Body of pancreas (tissue), 4 donors: ENCODE results near the gene FHL2. TPM values are rescaled to one million over a fixed set of nuclear protein-coding genes. Genes with fewer than 3 reads are reported as not detected.

Source experiments
- ATAC-seq: fragments of 150-250 bp; one replicate; pipeline ENCODE4 v1.9.1; 2016
- DNase-seq, 4 donors: peaks; one replicate each; pipeline ENCODE4 v3.0.0-alpha.2; 2019
- H3K27ac ChIP-seq, 4 donors: fragments of 200-600 bp; sonication (generic); 1 replicate in 3 of 4; 2 replicates in 1 of 4; pipeline versions ENCODE4 v1.5.1 to v1.6.1; 2016 to 2019; ENCODE audit warnings: mild to moderate bottlenecking in 1 of 4, mixed read lengths in 1 of 4, moderate library complexity in 1 of 4
- H3K27me3 ChIP-seq, 2 donors: fragments of 200-600 bp; sonication (generic); one replicate each; pipeline ENCODE4 v1.6.0; 2016; ENCODE audit warnings: mild to moderate bottlenecking in 1 of 2
- H3K36me3 ChIP-seq, 2 donors: fragments of 200-600 bp; sonication (generic); replicated peaks in 1 of 2; 2 replicates each; pipeline ENCODE4 v1.5.1; 2016; ENCODE audit warnings: low read depth in 2 of 2; ENCODE audit not compliant: insufficient read depth in 1 of 2
- H3K4me1 ChIP-seq: fragments of 200-600 bp; sonication (generic); one replicate; pipeline ENCODE4 v1.6.0; 2016
- H3K4me3 ChIP-seq, 2 donors: fragments of 200-600 bp; sonication (generic); 1 replicate in 1 of 2; 2 replicates in 1 of 2; pipeline ENCODE4 v1.5.1; 2016 to 2019
- H3K9me3 ChIP-seq, 3 donors: fragments of 200-600 bp; sonication (generic); 1 replicate in 2 of 3; 2 replicates in 1 of 3; pipeline ENCODE4 v1.5.1; 2016
- POLR2A ChIP-seq, 3 donors: fragments of 450-650 bp; IDR thresholded peaks; one replicate each; pipeline ENCODE4 v1.6.1; 2016; ENCODE audit warnings: antibody characterized with exemption in 3 of 3, mild to moderate bottlenecking in 2 of 3
- WGBS, 2 donors: methylation state at CpG; one replicate each; pipeline ENCODE4 v1.1.5; 2017; 5-methylcytosine and 5-hydroxymethylcytosine counted together
- intact Hi-C: fragments of 100-400 bp; cut with DNase I; formaldehyde crosslinking; loops from one replicate; pipeline ENCODE4 v1.15.1; 2023
- total RNA-seq, 2 donors: library from RNA; depleted of rRNA; stranded (reverse); fragments of >200 nt; gene quantifications; one replicate each; pipeline ENCODE4 v1.1.0, GENCODE V29; 2016
- TF ChIP-seq, protein P1 (sequence below), 7 experiments: fragments of 450-650 bp in 4 of 7; fragments of 200-600 bp in 3 of 7; sonication (generic) in 3 of 7; IDR thresholded peaks; one replicate each; pipeline ENCODE4 v1.5.1; 2016 to 2019; ENCODE audit warnings: antibody characterized with exemption in 7 of 7

Gene FHL2
- total RNA-seq, 2 donors from 2014 or later = 3.6 to 21.8 TPM

DNA sequence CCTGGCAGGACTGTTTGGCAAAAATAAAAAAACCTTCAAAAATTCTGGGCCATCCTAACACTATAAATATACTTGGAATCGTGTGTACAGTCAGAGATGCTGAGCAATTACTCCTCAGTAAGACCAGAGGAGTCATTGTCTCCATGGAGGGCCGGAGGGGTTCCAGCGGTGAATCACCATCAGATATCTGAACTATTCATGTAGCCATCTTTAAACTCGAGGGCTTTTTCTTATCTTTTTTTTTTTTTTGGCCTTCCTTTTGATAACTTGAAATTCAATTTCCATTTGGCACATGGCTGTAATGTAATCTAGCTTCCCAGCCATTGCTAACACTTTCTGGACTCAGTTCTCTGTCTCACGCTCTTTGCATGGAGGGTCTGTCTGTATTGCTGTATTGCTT is 7.4 kb upstream of the FHL2 start:
- no peaks in the 10 kb centered on the region for H3K36me3 ChIP-seq
- DNase-seq (no peak), ATAC-seq (no peak)
- H3K4me3 ChIP-seq = no peak overlapping the region
- H3K4me1 ChIP-seq = no peaks in the 10 kb centered on the region
- intact Hi-C loops = no loop called here
- 69% methylated on average over 5 of the region's 5 CpGs for WGBS, 2 donors
- H3K9me3 ChIP-seq = no peaks in the 10 kb centered on the region
- TF ChIP-seq, protein P1, sequence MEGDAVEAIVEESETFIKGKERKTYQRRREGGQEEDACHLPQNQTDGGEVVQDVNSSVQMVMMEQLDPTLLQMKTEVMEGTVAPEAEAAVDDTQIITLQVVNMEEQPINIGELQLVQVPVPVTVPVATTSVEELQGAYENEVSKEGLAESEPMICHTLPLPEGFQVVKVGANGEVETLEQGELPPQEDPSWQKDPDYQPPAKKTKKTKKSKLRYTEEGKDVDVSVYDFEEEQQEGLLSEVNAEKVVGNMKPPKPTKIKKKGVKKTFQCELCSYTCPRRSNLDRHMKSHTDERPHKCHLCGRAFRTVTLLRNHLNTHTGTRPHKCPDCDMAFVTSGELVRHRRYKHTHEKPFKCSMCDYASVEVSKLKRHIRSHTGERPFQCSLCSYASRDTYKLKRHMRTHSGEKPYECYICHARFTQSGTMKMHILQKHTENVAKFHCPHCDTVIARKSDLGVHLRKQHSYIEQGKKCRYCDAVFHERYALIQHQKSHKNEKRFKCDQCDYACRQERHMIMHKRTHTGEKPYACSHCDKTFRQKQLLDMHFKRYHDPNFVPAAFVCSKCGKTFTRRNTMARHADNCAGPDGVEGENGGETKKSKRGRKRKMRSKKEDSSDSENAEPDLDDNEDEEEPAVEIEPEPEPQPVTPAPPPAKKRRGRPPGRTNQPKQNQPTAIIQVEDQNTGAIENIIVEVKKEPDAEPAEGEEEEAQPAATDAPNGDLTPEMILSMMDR (IDR thresholded peaks at IDR 0.05) = no peak
- TF ChIP-seq POLR2A (IDR thresholded peaks at IDR 0.05) = no peak
- H3K27ac ChIP-seq = no peak overlapping the region
- no peaks in the 10 kb centered on the region for H3K27me3 ChIP-seq

DNA sequence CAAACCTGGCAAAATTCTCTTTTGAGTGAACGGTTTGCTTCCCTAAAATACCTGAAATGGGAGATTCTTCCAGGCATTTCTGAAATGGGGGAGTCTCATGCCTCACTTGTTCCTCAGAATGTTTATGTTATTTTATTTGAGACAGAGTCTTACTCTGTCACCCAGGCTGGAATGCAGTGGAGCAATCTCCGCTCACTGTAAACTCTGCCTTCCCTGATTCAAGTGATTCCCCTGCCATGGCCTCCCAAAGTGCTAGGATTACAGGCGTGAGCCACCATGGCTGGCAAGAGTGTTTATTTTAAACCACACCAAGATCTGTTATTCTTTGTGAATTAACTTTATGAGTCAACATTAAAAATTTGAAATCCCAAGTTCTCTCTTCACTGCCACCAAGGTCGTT is 6.4 kb upstream of the FHL2 start:
- TF ChIP-seq, protein P1 (IDR thresholded peaks at IDR 0.05) = no peak
- no peak for TF ChIP-seq POLR2A (IDR thresholded peaks at IDR 0.05)
- Histone ChIP-seq H3K4me1 (no peaks in the 10 kb centered on the region), H3K27ac (no peak overlapping the region), H3K27me3 (no peaks in the 10 kb centered on the region), H3K36me3 (no peaks in the 10 kb centered on the region), H3K4me3 (no peak overlapping the region), H3K9me3 (no peaks in the 10 kb centered on the region)
- no peak for ATAC-seq
- intact Hi-C loops = no loop called here
- 71 to 73% methylated on average over 4 of the region's 4 CpGs for WGBS, 2 donors
- DNase-seq = no peak

DNA sequence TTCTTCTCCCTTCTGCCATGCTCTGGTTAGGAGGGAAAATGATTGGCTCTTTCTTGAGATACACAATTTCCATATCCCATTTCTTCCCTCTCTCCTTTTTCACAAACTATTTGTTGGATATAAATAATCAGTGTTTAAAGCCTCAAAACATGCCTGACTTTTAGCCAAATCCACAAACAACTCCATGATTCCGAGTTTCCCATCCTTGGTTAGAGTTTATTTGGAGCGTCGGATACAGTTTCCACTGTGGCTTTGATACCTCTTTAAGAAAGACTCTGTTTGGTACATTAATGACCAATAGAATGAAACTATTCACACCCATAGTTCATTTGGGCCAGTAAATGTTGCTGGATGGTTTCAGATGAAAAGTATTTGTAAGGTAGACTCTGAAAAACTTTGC is 5.9 kb upstream of the FHL2 start:
- ATAC-seq = no peak
- WGBS, 2 donors = 84 to 90% methylated on average over 3 of the region's 3 CpGs
- H3K9me3 ChIP-seq = no peaks in the 10 kb centered on the region

DNA sequence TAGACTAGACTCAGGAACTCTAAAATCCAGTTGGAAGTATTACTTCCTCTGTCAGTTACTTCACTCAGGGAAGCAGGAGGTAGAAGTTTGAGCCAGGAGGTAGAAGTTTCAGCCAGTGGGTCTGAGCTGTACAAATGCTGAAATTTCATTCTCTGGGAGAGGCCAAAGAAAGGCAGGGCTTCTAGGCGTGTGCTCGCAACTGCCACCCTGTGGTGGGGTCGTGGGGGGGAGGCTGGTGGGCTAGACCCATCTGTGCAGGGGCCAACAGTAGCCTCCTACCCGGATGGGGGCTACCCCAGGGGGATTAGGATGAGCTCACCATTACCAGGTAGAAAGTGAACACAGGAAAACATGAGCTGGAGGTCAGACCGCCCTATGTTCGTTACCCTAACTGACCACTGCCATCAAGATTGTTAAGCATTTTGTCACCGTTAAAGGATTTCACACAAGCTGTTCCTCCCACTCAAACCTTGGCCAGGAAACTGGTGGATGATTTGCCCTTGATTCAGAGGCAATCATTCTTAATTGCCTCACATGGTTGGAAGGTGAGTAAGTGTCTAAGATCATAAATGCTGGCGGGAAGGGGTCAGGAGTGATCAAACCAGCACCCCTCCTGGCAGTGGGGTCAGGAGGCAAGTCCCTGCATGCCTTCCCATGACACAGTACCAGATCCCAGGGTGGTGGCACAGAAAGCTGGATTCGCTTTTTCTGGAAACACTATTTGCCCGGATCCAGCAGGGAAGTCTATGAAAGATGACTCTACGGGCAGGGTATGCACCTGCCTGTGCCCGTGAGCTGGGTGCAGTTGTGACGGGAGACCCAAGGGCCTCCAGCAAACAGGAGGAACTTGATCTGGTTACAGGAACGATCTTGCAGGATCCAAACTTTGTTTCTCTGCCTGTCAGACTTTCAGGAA is 5.2 kb upstream of the FHL2 start:
- Histone ChIP-seq H3K4me3 (no peak overlapping the region), H3K27me3 (peaks cover 0 to 6% of the 10 kb centered on the region in 2 donors), H3K4me1 (peaks cover 3% of the 10 kb centered on the region), H3K9me3 (no peaks in the 10 kb centered on the region), H3K36me3 (no peaks in the 10 kb centered on the region), H3K27ac (no peak overlapping the region)
- no peak for TF ChIP-seq POLR2A (IDR thresholded peaks at IDR 0.05)
- TF ChIP-seq, protein P1 (IDR thresholded peaks at IDR 0.05) = no peak
- WGBS, 2 donors = 62 to 65% methylated on average over 12 to 14 of the region's 14 CpGs
- ATAC-seq = peak; percentile 50
- no peak for DNase-seq
- intact Hi-C loops = no loop called here

More for the DNA sequence above, 5.9 kb upstream of the FHL2 start:
- no peak overlapping the region for H3K27ac ChIP-seq
- intact Hi-C loops = no loop called here
- TF ChIP-seq, protein P1 (IDR thresholded peaks at IDR 0.05) = no peak
- TF ChIP-seq POLR2A (IDR thresholded peaks at IDR 0.05) = no peak
- no peak overlapping the region for H3K4me3 ChIP-seq
- H3K36me3 ChIP-seq = no peaks in the 10 kb centered on the region
- H3K27me3 ChIP-seq = no peaks in the 10 kb centered on the region
- no peak for DNase-seq
- no peaks in the 10 kb centered on the region for H3K4me1 ChIP-seq
